Forelimb muscle (tissue), 1 donor: ENCODE results near the gene EXTL1. TPM values are rescaled to one million over a fixed set of nuclear protein-coding genes. Genes with fewer than 3 reads are reported as not detected.

Experiments
- DNase-seq: peaks from one replicate; pipeline ENCODE4 v3.0.0-alpha.2; 2013; ENCODE audit warnings: low read depth
- polyA plus RNA-seq: library from polyadenylated mRNA; unstranded; fragments of 120-200 nt; gene quantifications from one replicate; pipeline ENCODE4 v1.2.1, GENCODE V29; 2013; ENCODE audit not compliant: insufficient read length

EXTL1 gene
- polyA plus RNA-seq, 1 donor: 4.8 TPM

DNA sequence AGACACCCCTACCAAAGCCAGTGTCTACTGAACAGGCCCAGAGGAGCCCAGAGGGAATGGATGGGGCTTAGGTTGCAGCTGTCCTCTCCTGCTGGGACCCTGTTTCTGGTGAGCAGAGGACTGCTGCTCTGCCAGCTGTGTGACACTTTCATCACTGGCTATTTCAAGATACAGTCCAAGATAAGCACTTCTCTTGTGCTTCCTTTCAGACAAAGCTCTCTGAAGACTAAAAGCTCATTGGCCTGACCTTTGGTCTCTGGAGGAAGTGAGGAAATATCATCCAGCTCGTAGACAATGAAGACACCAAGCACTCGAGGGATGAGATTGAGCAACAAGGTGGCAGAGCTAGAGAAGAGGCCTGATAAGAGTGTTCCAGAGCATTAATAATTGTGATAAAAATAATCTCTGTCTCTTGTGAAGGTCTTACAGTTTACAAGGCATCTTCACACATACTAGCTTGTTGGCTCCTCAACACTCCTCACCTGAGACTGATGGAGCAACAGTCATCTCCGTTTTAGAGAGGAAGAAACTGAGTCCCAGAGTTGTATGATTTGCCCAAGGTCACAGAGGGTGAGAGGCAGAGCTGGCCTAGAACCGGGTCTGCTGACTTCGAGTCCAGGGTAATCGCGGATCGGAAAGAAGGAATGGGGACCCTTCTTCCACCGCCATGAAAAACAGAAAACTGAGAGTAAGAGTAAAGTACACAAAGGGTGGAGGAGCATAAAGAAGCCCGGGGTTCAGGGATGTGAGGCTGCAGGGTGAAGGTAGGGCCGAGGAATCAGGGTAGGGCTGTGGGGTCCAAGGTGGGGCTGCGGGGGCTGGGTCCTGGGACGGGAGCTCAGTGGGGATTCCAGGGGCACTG is 24.4 kb upstream of the EXTL1 start:
- no peak for DNase-seq

DNA sequence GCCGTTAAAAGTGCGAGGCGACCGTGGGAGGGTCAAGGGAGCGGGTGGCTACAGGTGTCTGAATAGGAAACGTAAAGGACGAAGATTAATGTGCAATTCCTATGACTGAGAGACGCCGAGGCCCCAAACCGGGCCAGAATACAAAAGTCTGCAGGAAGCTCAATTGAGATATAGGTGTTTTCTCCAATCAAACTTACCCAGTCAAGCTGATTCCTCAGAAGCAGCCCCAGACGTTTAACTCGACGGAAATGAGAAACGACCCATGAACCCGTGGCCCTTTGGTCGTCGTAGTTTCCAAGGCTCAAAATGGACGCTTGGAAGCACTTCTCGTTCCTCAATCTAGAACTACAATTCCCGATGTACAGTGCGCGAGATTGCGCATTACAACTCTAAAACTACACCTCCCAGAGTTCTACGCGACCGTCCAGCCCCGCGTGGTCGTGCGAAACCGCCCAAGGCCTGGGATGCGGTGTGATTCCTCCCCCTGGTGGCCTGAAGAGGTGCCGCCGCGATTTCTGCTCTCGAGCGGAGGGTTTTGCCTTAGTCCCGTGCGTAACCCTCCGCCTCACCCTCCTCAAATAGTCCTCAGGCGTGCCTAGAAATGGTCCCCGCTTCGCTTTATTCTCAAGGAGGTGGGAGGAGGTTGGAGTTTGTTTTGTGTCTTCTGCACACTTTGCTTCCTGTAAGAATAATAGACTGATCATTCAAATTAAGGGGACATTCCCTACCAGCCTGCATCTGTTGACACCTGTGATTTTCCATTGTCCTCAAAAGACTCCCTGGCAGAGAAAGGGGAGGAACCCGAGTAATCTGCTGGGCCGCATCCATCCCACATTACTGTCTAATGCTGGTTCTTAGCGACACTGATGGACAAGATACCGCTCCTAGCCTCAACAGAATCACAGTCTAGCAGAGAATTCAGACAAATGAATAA is 23.5 kb upstream of the EXTL1 start, which contains the start of gene PAFAH2:
TSS of gene PAFAH2 (minus strand) at position 236 of the 934 bp plus-strand sequence. CDS start 7,247 bp downstream, outside the sequence.
- peak; percentile 100 for DNase-seq

DNA sequence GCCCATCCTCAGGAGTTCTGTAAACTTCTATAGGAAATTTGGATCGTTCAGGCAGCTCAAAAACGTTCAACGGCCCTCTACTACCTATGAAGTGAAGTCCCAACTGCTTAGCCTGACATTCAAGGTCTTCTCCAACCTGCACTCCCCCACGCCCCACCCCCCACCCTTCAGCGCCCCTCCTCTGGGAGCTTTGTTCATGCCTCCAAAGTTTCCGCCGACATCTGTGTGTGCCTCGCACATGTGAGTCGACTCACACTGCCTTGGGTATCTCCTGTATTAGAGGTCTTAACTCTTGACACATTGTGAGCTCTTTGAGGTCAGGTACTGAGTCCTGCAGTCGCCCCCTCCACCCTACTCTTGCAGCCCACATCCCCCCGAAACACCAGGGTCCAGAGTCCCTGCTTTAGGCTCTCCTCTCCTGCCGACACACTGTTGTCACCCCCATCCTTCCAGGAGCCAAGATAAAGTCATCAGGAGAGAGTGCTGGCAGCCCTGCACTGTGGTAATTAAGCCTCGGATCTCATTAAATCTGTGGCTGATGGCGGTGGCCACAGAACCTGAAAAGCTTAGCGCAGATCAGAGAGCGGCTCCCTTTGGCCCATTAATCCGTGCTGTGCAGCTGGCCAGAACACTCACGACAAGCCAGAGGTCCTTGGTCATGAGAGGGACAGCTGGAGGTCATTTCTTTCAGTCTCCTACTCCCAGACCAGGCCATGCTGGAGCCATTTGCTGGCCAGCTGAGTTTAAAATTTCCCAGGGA is 22.4 kb upstream of the EXTL1 start:
- DNase-seq: no peak

DNA sequence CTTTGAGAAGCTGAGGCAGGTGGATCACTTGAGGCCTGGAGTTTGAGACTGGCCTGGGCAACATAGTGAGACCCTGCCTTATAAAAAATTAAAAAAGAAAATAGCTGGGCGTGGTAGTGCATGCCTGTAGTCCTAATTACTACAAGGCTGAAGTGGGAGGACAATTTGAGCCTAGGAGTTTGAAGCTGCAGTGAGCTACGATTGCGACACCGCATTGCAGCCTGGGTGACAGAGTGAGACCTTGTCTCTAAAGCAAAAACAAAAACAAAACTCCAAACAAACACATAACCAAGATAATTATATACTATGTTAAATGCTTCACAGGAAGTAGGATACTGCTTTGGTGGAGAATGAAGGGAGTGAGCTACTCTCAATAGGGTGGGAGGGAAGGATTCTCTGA is 18.3 kb upstream of the EXTL1 start:
- no peak for DNase-seq

DNA sequence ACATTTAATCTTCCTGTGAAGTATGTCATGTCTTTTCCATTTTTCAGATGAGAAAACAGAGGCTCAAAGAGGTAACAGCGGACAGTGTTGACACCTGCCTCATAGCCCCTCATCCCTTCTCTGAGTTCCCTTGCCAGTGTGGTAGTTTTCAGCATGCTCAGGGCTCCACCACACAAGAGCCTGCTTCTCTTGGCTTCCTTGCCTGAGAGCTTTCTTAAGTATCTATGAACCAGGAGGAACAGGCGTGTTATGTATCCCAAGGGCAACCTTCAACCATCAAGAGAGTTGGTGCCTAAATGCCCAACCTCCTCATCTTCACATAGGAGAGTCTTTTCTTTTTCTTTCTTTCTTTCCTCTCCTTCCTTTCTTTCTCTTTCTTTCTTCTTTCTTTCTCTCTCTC is 17.8 kb upstream of the EXTL1 start:
- no peak for DNase-seq

DNA sequence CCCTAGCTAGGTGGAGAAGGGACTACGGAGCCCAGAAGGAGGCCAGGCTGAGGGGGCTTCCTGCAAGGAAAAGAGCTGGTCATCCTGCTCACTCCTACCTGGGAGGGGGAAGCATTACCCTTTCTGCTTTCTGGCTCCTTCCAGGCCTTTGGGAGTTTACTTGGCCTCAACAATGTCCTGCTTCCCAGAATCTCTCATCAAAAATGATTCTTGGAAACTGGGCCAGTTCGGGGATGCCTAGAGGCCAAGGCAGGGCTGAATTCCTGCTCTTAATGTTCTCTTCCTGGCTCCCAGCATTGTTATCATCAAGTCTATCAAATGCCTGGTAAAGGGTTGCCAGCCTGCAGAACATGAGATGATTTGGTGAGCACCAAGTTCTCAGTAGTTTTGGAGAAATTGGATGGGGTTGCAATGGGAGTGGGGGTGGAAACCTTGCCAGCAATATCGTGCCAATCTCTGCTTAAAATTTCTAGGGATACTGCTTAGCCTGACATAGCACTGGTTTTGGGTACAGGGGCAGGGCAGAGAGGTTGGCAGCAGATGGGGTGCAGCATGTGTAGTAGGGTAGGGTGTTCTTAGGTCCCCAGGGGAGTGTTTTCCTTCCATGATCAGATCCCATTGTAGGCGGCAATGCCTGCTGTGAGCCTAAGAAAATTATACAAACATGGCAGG is 16.0 kb upstream of the EXTL1 start:
- DNase-seq: no peak

DNA sequence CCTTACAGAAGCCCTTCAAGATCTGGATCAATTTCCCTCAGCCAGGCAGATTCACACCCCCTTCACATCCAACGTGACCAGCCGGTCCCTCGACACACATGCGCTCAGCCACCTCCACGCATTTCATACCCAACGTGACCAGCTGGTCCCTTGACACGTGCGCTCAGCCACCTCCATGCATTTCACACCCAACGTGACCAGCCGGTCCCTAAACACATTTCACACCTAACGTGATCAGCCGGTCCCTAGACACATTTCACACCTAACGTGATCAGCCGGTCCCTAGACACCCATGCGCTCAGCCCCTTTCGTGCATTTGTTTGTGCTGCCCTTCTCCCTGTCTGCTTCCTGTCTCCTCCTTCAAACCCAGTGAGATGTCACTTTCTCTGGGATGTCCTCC is 14.9 kb upstream of the EXTL1 start:
- no peak for DNase-seq

DNA sequence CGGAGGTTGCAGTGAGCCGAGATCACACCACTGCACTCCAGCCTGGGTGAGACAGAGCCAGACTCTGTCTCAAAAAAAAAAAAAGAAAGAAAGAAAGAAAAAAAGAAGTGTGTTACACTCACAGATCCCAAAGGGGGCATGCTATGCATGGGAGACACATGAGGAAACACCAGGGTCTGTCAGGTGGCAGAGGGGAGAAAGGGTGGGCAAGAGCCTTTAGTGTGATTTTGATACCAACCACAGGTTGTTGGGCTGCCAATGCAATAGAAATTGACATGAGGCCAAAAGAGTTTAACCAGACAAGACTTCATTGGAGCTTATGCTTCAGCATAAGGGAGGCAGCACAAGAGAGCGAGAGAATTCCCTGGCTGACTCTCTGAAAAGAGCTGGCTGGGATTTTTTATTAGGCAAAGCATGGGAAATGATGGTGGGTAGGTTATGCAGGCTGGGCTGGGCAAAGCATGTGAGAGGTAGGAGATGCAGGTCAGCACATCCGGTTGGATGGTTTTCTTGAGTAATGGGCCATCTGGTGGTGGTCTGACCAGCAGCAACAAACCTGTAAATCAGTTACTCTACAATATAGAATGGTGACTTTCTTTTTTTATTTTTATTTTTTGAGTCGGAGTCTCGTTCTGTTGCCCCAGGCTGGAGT is 11.7 kb upstream of the EXTL1 start:
- DNase-seq: no peak

DNA sequence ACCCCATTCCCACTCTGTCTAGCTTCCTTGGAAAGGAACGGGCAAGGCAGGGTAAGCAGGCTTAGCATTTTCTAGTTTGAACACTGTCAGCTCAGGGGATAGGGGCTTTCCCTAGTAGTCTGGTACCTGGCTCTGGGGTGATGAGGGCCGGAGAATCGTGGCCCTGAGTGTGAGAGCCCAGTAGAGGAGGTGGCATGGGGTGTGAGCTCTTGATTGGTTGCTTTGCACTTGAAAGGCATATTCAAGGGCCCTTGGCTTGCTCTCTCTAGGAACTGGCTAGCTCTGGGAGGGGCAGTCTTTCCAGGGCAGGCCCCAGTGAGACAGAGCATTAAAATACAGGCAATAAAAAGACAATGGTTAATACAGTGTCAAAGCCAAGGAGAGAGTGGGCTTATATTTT is 10.8 kb upstream of the EXTL1 start:
- no peak for DNase-seq

DNA sequence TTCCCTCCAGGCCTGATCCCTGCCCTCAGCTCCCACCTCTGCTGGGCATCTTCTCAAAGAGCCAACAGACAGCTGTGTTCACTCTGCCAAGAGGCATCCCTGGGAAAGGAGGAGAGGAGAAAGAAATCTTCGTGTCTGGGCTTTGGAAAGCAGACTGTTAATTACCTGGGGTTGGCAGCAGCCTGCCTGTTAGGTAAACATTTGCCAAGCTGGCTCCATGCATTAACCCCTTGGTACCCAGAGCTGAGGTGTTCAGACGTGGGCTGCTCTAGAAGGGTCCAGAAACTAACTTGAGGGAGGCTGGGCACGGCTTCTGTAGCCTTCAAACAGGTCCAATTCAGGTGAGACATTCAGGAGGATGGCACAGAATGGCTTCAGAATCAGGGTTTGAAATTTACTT is 8.7 kb upstream of the EXTL1 start:
- no peak for DNase-seq

DNA sequence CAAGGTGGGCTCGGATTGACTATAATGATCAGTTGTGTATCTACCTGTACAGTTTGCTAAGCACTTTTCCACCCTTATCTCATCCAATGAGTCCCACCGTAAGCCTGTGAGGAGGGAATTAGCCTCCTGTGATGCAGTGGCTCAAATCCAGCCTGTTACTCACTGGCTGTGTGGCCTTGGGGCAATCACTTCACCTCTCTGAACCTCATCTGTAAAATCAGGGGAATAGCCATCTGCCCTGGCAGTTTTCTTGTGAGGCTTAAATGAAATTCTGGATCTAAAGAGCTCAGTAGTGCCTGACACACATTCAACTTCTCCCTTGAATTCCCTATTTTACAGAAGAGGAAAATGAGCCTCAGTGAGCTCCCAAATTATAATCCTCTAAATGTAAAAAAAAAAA is 7.4 kb upstream of the EXTL1 start:
- no peak for DNase-seq

DNA sequence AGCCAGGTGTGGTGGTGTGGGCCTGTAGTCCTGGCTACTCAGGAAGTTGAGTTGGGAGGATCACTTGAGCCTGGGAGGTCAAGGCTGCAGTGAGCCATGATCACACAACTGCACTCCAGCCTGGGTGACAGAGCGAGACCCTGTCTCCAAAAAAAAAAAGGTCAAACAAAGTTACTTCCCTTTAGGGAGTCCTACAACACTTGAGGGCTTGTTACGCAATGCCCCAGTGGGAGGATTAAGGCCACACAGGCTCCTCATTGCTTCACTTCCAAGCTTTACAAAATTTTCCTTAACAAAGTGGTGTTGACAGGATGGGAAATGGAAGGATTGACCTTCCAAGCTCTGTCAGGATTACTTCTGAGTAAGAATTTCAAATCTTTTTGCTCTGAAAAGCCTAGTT is 6.2 kb upstream of the EXTL1 start:
- no peak for DNase-seq

DNA sequence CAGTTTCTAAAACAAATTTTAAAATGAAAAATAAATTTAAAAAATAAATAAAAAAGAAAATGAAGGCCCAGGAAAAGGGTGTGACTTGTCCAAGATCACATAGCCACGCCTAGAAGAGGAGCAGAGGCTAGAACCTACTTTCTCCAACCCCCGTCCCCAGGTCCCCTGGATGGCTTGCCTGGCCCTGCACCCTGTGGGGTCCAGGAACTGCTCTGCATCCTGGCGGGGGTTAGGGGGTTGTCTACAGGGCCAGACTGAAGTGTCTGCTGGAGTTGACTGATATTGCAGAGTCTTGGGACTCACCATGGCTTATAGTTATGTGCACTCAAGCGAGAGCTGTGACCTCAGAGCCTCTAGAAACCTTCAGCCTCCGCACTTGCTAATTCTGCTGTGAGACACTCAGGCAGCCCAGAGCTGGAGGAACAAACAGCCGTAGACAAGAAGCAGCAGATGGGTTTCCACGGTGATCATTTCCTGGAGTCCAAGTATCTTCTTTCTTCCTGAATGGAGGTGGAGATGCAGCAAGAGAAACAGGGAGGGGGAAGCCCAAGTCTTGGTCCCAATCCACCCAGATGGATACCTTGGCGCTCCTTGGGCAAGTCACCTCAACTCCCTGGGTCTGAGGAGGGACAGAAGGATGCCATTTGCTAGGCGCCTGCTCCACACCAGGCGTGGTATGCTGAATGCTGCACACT is 5.2 kb upstream of the EXTL1 start:
- no peak for DNase-seq

DNA sequence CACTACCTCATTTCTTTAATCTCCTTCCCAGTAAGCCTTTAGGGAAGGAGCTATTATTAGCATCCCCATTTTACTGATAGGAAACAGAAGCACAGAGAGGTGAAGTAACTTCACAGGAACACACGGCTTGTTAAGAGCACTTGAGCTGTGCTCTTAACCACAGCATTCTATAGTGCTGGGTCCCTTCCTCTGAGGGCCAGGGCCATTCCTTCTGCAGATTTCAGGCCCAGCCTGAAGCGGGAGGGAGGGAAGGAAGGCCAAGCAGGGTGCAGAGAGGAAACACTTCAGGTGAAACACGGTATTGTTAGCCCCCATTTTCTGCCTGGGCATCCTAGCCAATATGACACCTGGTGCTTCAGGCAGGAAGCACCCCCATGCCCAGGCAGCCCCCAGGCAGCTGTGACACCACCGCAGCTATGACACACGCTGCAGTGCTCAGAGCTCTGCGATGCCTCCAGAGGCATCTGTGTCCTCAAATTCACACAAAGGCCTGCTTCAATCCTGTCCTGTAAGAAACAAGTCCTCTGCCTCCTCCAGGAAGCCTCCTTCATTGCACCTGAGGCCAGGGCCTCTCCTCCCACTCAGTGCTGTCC is 4.5 kb upstream of the EXTL1 start:
- DNase-seq: no peak

DNA sequence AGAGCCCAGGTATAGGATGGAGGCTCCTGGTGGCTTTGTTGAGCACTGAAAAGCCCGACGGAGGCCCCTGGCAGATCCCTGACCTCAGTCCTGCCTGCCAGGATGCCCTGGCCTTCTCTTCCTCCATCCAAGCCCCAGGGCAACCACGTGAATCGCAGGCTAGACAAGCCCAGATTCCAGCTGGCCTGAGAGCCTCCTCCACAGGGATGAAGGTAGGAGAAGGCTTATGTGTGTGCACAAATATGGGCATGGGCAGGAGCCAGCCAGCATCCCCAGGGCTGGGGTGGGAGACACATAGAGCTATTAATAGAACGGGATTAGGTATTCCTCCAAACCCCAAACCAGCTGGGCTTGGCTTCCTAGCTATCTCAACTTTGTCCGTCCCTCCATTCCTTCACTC is 4.0 kb upstream of the EXTL1 start:
- DNase-seq: no peak

DNA sequence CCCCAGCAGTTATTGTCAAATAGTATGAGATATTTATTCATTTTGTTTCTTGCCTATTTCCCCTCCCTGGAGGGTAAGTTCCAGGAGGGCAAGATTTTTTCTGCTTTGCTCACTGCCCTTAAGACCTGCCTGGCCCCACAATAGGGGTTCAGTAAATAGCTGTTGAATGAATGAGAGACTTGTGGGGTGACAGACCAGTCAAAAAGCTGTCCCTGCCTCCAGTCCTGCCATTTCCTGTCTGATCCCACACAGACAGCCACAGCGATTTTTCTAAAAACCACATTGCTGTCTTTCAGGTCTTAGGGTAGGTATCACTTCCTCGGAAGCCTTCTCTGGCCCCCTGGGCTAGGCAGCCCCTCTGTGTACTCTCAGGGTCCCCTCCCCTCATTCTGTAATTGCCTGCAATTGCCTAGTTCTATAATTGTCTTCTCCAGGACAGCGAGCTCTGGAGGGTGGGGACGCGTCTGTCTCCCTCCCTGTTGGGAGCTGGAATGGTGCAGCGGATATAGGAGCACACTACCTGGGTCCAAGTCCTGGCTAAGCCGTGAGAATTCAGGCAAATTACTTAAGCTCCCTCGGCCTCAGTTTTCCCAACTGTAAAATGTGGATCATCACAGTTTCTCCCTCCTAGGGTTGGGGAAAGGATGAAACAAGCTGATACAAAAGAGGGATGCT is 1.8 kb upstream of the EXTL1 start:
- DNase-seq: no peak

DNA sequence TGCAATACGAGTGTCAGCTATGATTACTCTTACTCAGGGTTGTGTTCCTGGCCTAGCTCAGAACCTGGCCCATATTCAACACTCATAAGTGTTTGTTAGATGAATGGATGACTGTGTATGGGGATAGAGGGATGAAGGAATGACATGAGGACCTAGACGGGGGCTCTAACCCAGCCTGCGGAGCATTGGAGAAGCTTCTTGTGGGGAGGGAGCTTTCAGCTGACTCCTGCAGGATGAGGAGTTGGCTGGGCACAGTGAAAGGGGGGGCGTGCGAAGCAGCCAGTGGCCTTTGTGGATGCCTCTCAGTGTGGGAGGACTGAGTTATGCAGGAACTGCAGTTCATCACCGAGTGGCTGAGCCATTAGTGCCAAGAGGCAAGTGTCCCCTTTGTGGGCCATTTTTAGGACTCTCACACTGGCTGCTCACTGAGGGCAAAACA is 1.2 kb upstream of the EXTL1 start:
- no peak for DNase-seq

DNA sequence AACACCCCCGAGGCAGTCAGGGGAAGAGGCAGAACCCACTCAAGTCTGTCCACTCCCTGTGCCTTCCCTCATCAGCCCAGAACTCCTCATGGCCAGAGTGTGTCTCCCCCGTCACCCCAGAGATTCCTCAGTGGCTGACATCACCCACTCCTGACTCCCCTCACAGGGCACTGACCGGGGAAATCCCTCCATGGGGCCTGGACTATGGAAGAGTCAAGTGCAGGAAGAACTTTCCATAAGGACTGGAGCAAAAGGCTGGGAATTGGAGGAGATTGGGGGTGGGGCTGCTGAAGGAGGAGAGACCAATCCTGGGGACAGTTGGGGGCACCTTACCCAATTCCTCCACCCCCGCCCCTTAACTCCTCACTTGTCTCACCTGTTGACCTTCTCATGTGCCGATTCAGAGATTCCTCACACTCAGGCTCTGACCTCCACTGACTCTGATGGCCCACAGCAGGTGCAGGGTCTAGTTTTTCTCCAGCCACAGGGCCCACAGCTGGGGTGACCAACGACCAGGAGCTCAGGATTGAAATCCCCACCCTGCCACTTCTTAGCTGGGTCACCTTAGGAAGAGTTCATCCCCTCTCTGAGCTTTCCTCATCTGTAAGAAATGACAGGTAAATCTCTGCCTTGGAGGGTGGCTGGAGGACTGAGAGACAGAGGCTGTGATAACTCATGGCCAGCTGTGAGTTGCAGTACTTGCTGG is 481 bp upstream of the EXTL1 start:
- DNase-seq: no peak

DNA sequence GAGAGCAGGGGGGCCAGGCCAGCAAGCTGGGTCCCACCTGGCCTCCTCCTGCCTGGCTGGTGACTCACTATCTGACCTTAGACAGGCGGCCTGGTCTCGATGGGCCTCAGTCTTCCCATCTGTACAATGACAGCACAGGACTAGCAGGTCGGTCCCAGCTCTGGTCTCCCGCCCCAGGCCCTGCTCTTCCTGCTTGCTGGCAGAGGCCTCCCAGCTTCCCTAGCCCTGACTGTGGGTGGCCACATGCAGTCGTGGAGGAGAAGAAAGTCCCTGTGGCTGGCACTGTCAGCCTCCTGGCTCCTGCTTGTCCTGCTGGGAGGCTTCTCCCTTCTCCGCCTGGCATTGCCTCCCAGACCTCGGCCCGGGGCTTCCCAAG is 817 bp downstream of the EXTL1 start:
- no peak for DNase-seq
